ENCODE results near the gene HYAL3.

HYAL3 gene

GRCh38 chr3:50242851-50243542, 56.2 kb downstream of the HYAL3 start:
- peak overlapping the region; percentile 28 for H3K27ac ChIP-seq (ENCODE audit: low read length)

More at GRCh38 chr3:50242851-50243542, 56.2 kb downstream of the HYAL3 start:
- Histone ChIP-seq H3K4me3 (ENCODE audit: low read length) (no peak overlapping the region), H3K9ac (ENCODE audit: low read depth, low read length) (peak overlapping the region; percentile 81; the same call in 1 of the 2 replicates), H3K27me3 (ENCODE audit: insufficient read depth, low read length) (no peaks in the 10 kb centered on the region), H3K4me1 (ENCODE audit: insufficient read depth, low read length) (peaks cover 65% of the 10 kb centered on the region), H3K9me3 (ENCODE audit: insufficient read depth, low read depth, low read length) (no peaks in the 10 kb centered on the region), H3K36me3 (ENCODE audit: insufficient read depth, low read depth, low read length) (peaks cover 16% of the 10 kb centered on the region)
